GM12878 (cell line): ENCODE measurements around the gene CRYBA2.

Experiments used
- CREB1 ChIP-seq: IDR thresholded peaks from 2 replicates; pipeline ENCODE4 v1.6.1; 2012; ENCODE audit warnings: low read depth, mild to moderate bottlenecking, inconsistent platforms
- EP300 ChIP-seq, 2 experiments: fragments of 150-350 bp in 1 of 2; IDR thresholded peaks; 2 replicates each; pipeline ENCODE4 v1.6.1; 2011 to 2012; ENCODE audit warnings: low read depth in 2 of 2, low read length in 2 of 2, borderline replicate concordance in 1 of 2, improper control_type of control experiment in 1 of 2, inconsistent platforms in 1 of 2; ENCODE audit not compliant: control insufficient read depth in 1 of 2
- KDM1A ChIP-seq: fragments of 200-600 bp; sonication (generic); IDR thresholded peaks from 2 replicates; pipeline ENCODE4 v1.6.1; 2016; ENCODE audit warnings: borderline replicate concordance
- MYC ChIP-seq: IDR thresholded peaks from 2 replicates; pipeline ENCODE4 v1.6.1; 2011; ENCODE audit warnings: mild to moderate bottlenecking, low read length, moderate library complexity, inconsistent platforms; ENCODE audit not compliant: insufficient read depth, insufficient replicate concordance, insufficient read length, severe bottlenecking
- NFYB ChIP-seq: IDR thresholded peaks from 2 replicates; pipeline ENCODE4 v1.6.1; 2011; ENCODE audit warnings: low read depth, mild to moderate bottlenecking, low read length, improper control_type of control experiment, moderate library complexity; ENCODE audit not compliant: insufficient read depth
- PAX5 ChIP-seq: IDR thresholded peaks from 2 replicates; pipeline ENCODE4 v1.6.1; 2011; ENCODE audit warnings: low read depth, low read length, borderline replicate concordance
- POLR2AphosphoS5 ChIP-seq: IDR thresholded peaks from 2 replicates; pipeline ENCODE4 v1.6.1; 2011; ENCODE audit warnings: mild to moderate bottlenecking, low read length, inconsistent platforms
- POU2F2 ChIP-seq: IDR thresholded peaks from 3 replicates; pipeline ENCODE4 v1.6.1; 2011; ENCODE audit warnings: low read depth, mild to moderate bottlenecking, low read length, borderline replicate concordance
- SUPT20H ChIP-seq: IDR thresholded peaks from 2 replicates; pipeline ENCODE4 v1.6.1; 2011; ENCODE audit warnings: low read depth, mild to moderate bottlenecking, low read length, moderate library complexity, borderline replicate concordance; ENCODE audit not compliant: control insufficient read depth
- YY1 ChIP-seq: IDR thresholded peaks from 2 replicates; pipeline ENCODE4 v1.6.1; 2011; ENCODE audit warnings: low read depth, mild to moderate bottlenecking, low read length
- TF ChIP-seq, protein P1 (sequence below), 3 experiments: IDR thresholded peaks in 2 of 3; conservative IDR thresholded peaks in 1 of 3; 2 replicates each; pipeline ENCODE4 v1.5.1; 2011; ENCODE audit warnings: low read depth in 3 of 3, low read length in 3 of 3, mild to moderate bottlenecking in 3 of 3, control low read depth in 2 of 3, moderate library complexity in 2 of 3, inconsistent platforms in 1 of 3, mixed read lengths in 1 of 3; ENCODE audit not compliant: control insufficient read depth in 2 of 3, insufficient read depth in 1 of 3; ENCODE audit errors: extremely low read depth in 1 of 3

DNA sequence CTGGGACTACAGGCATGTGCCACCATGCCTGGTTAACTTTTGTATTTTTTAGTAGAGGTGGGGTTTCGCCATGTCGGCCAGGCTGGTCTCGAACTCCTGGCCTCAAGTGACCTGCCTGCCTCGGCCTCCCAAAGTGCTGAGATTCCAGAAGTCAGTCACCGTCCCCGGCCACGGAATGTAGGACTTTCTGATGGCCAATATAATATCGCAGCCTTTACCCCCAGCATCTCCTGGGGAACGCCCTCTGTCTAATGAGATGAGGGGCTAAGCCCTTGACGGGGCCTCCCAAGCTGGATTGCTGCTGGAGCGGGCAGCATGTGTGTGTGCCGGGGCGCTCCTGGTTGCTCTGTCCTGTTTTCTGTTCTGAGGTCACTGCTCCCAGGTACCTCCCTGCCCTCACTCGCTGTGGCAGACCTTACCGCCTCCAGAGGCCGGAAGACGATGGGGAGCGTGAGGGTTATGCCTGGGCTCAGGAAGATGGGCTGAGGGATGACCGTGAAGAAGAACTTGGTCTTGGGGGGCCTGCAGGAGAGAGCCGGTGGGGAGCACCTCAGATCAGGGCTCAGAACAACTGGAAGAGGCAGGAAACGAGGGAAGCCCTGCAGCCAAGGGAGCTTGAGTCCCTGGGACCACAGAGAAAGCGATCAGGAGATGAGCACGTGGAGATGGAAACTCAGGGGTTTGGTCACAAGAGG lies 39.0 kb upstream of the CRYBA2 start:
- no peak for TF ChIP-seq CREB1
- no peak for TF ChIP-seq PAX5
- no peak for TF ChIP-seq MYC
- TF ChIP-seq, protein P1, sequence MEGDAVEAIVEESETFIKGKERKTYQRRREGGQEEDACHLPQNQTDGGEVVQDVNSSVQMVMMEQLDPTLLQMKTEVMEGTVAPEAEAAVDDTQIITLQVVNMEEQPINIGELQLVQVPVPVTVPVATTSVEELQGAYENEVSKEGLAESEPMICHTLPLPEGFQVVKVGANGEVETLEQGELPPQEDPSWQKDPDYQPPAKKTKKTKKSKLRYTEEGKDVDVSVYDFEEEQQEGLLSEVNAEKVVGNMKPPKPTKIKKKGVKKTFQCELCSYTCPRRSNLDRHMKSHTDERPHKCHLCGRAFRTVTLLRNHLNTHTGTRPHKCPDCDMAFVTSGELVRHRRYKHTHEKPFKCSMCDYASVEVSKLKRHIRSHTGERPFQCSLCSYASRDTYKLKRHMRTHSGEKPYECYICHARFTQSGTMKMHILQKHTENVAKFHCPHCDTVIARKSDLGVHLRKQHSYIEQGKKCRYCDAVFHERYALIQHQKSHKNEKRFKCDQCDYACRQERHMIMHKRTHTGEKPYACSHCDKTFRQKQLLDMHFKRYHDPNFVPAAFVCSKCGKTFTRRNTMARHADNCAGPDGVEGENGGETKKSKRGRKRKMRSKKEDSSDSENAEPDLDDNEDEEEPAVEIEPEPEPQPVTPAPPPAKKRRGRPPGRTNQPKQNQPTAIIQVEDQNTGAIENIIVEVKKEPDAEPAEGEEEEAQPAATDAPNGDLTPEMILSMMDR (IDR thresholded peaks at IDR 0.05 in 2 of 3, conservative IDR thresholded peaks at IDR 0.05 in 1 of 3; ENCODE audit: control insufficient read depth in 2 of 3, extremely low read depth in 1 of 3, insufficient read depth in 1 of 3, low read depth in 3 of 3, low read length in 3 of 3): no peak
- no peak for TF ChIP-seq KDM1A
- no peak for TF ChIP-seq POU2F2
- TF ChIP-seq NFYB: no peak
- no peak for TF ChIP-seq EP300 (IDR thresholded peaks at IDR 0.05; ENCODE audit: borderline replicate concordance in 1 of 2, control insufficient read depth in 1 of 2, low read depth in 2 of 2, low read length in 2 of 2)
- no peak for TF ChIP-seq YY1
- TF ChIP-seq SUPT20H: no peak
- TF ChIP-seq POLR2AphosphoS5: no peak
